ENCODE measurements around the gene LEKR1. TPM values are rescaled to one million over a fixed set of nuclear protein-coding genes. Genes with fewer than 3 reads are reported as not detected.
A peak's percentile ranks its signal among the peaks of the same experiment; 100 is the strongest.

Gene LEKR1
- total and polyA plus RNA-seq, 9 of the 15 experiments (the other 6 are each of a cell fraction or from before 2014, with no cell fraction given) = 0.76 to 1.8 (median 1.2) TPM

GRCh38 chr3:156793400-156793799 lies 32.8 kb upstream of the LEKR1 start (continued):
- TF ChIP-seq ZSCAN29 (IDR thresholded peaks at IDR 0.05) = no peak
- no peak for TF ChIP-seq NR2C2 (CRISPR knock-in tag; IDR thresholded peaks at IDR 0.05)
- 0 out of 2 replicates have a peak, but pooled peaks have one; percentile 13 for TF ChIP-seq NR2C2 (tag; IDR thresholded peaks at IDR 0.05)
- no peak for TF ChIP-seq CAMTA2 (CRISPR knock-in tag; conservative IDR thresholded peaks at IDR 0.05)
- TF ChIP-seq ZNF274 (IDR thresholded peaks at IDR 0.05; ENCODE audit: borderline replicate concordance, low read depth, low read length) = no peak
- TF ChIP-seq ZKSCAN8 (CRISPR knock-in tag; IDR thresholded peaks at IDR 0.05) = peak; percentile 59; the same call in 1 of the 2 replicates
- no peak for TF ChIP-seq HES1 (IDR thresholded peaks at IDR 0.05; ENCODE audit: low read depth)
- TF ChIP-seq HSF4 (CRISPR knock-in tag; IDR thresholded peaks at IDR 0.05; ENCODE audit: borderline replicate concordance) = no peak
- TF ChIP-seq BMI1 (IDR thresholded peaks at IDR 0.05; ENCODE audit: low read length) = no peak
- TF ChIP-seq RFX7 (CRISPR knock-in tag; IDR thresholded peaks at IDR 0.05) = no peak
- no peak for TF ChIP-seq POLR2B (IDR thresholded peaks at IDR 0.05; ENCODE audit: low read depth, partially characterized antibody)
- TF ChIP-seq BACH1 (tag; IDR thresholded peaks at IDR 0.05) = peak; percentile 40; the same call in 1 of the 2 replicates
- TF ChIP-seq, protein P1, sequence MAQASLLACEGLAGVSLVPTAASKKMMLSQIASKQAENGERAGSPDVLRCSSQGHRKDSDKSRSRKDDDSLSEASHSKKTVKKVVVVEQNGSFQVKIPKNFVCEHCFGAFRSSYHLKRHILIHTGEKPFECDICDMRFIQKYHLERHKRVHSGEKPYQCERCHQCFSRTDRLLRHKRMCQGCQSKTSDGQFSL (CRISPR knock-in tag; IDR thresholded peaks at IDR 0.05) = no peak
- TF ChIP-seq, protein P1 (tag; IDR thresholded peaks at IDR 0.05) = peak in 1 of 2 experiments; percentile 26; a peak in 1 of 4 replicates
- peak; percentile 78; the same call in 1 of the 2 replicates for TF ChIP-seq ZNF589 (CRISPR knock-in tag; IDR thresholded peaks at IDR 0.05; ENCODE audit: low read depth)
- TF ChIP-seq FOSL1 (tag; conservative IDR thresholded peaks at IDR 0.05) = peak; percentile 45; the same call in 1 of the 2 replicates
- TF ChIP-seq GABPA (tag; conservative IDR thresholded peaks at IDR 0.05; ENCODE audit: low read depth) = peak; percentile 31; the same call in 1 of the 2 replicates
- no peak for TF ChIP-seq SRSF9 (IDR thresholded peaks at IDR 0.05; ENCODE audit: borderline replicate concordance, low read depth, low read length)
- TF ChIP-seq RCOR1 (IDR thresholded peaks at IDR 0.05; ENCODE audit: borderline replicate concordance in 1 of 2, low read depth in 2 of 2, low read length in 2 of 2) = no peak
- TF ChIP-seq ZBTB12 (CRISPR knock-in tag; IDR thresholded peaks at IDR 0.05) = no peak
- TF ChIP-seq XRCC3 (IDR thresholded peaks at IDR 0.05) = no peak
- peak; percentile 50 for TF ChIP-seq ZNF592 (IDR thresholded peaks at IDR 0.05)
- TF ChIP-seq ZEB2 (IDR thresholded peaks at IDR 0.05) = no peak

Measured in K562 (cell line).